ENCODE measurements around the gene PDHB. TPM values are rescaled to one million over a fixed set of nuclear protein-coding genes. Genes with fewer than 3 reads are reported as not detected.
A peak's percentile ranks its signal among the peaks of the same experiment; 100 is the strongest.

Gene PDHB
- total and polyA plus RNA-seq, 4 donors = 47.8 to 92.1 (median 60.6) TPM

GRCh38 chr3:58388550-58389091, 45.0 kb downstream of the PDHB start (continued):
- TF ChIP-seq REST (IDR thresholded peaks at IDR 0.05) (no peak), EGR1 (IDR thresholded peaks at IDR 0.05; ENCODE audit: low read depth in 2 of 2) (no peak), TAF1 (conservative IDR thresholded peaks at IDR 0.05) (no peak), FOXA2 (IDR thresholded peaks at IDR 0.05) (no peak), RAD21 (IDR thresholded peaks at IDR 0.05) (no peak)

DNA sequence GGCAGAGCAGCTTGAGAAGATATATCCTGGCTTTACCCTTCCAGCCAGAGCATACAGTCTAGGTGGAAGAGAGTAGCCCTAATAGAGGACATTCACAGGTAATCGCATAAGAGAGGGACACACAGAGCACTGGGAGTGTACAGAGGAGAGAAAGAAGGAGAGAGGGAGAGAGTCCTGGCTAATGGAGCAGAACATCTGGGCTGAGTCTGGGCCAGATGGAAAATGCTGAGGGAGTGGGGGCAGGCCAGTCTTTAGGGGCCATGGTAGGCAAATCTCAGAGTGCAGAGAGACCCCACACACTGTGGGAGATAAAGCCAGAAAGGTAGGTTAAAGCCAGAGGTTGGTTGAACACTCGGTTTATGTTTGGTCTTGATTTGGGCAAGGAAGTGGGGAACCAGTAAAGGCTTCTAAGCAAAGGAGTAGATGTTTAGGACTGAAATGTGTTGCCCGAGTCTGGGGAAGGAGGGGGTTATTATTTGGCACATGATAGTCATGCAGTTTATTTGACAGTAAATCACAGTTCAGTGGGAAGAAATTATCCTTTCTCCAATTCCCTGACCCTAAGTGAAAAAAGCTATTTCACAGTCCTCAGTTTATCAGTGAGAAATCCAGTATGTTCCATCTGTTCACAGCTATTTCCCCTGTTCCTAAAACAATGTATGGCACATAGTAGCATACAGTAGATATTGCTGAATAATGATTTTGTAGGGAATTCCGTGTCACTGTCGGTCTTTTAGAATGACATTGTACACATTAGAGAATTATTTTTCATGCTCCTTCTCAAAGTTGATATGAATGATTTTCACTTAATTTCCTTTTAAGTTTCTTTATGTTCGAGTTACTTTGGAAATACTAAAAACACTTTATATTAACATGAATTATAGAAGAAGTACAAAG, 45.7 kb downstream of the PDHB start:
- Histone ChIP-seq H3K9ac (ENCODE audit: low read depth in 1 of 2, low read length in 2 of 2) (no peak overlapping the region), H3K36me3 (ENCODE audit: control insufficient read depth in 4 of 4, insufficient read depth in 3 of 4, low read depth in 1 of 4, low read length in 3 of 4) (peaks cover 0 to 2% (median 0%) of the 10 kb centered on the region in 4 donors), H3K9me3 (ENCODE audit: control insufficient read depth in 4 of 4, low read length in 3 of 4) (no peaks in the 10 kb centered on the region), H3K4me3 (ENCODE audit: low read depth in 1 of 3, low read length in 3 of 3) (no peak overlapping the region), H3K4me1 (ENCODE audit: control insufficient read depth in 4 of 4, insufficient read depth in 4 of 4, low read length in 3 of 4) (peaks cover 0 to 9% (median 5%) of the 10 kb centered on the region in 4 donors), H3K27ac (ENCODE audit: low read depth in 1 of 2, low read length in 2 of 2) (peak overlapping the region; percentile 15 to 43), H3K27me3 (ENCODE audit: control insufficient read depth in 4 of 4, insufficient read depth in 4 of 4, low read length in 3 of 4) (no peaks in the 10 kb centered on the region)
- WGBS = 85% methylated on average over 6 of the region's 6 CpGs
- no peak for DNase-seq (ENCODE audit: low spot score)
- TF ChIP-seq HNF4G (IDR thresholded peaks at IDR 0.05) = no peak
- TF ChIP-seq EGR1 (IDR thresholded peaks at IDR 0.05; ENCODE audit: low read depth in 2 of 2) = no peak
- TF ChIP-seq, protein P1, sequence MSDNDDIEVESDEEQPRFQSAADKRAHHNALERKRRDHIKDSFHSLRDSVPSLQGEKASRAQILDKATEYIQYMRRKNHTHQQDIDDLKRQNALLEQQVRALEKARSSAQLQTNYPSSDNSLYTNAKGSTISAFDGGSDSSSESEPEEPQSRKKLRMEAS (IDR thresholded peaks at IDR 0.05) = no peak
- no peak for TF ChIP-seq REST (IDR thresholded peaks at IDR 0.05)

GRCh38 chr3:58386626-58387365, 46.8 kb downstream of the PDHB start:
- DNase-seq (ENCODE audit: low spot score) = no peak
- WGBS = 78% methylated on average over 3 of the region's 3 CpGs
- no peaks in the 10 kb centered on the region for H3K9me3 ChIP-seq (ENCODE audit: control insufficient read depth in 4 of 4, low read length in 3 of 4)
- no peak for TF ChIP-seq CTCF (IDR thresholded peaks at IDR 0.05; ENCODE audit: low read depth, low read length, missing input control)
- no peak for TF ChIP-seq FOXA1 (IDR thresholded peaks at IDR 0.05)
- peak in 1 of 2 donors; percentile 14 for TF ChIP-seq RXRA (IDR thresholded peaks at IDR 0.05)
- no peak for TF ChIP-seq HNF4A (conservative IDR thresholded peaks at IDR 0.05)
- peak; percentile 67 for TF ChIP-seq REST (IDR thresholded peaks at IDR 0.05)
- TF ChIP-seq EGR1 (IDR thresholded peaks at IDR 0.05; ENCODE audit: low read depth in 2 of 2) = no peak
- TF ChIP-seq FOXA2 (IDR thresholded peaks at IDR 0.05) = no peak
- peak; percentile 70 for TF ChIP-seq NR2F2 (IDR thresholded peaks at IDR 0.05)

More at GRCh38 chr3:58386626-58387365, 46.8 kb downstream of the PDHB start:
- H3K9ac ChIP-seq (ENCODE audit: low read depth in 1 of 2, low read length in 2 of 2) = no peak overlapping the region
- H3K27me3 ChIP-seq (ENCODE audit: control insufficient read depth in 4 of 4, insufficient read depth in 4 of 4, low read length in 3 of 4) = no peaks in the 10 kb centered on the region
- H3K27ac ChIP-seq (ENCODE audit: low read depth in 1 of 2, low read length in 2 of 2) = peak overlapping the region; percentile 15 to 43
- peaks cover 0 to 2% (median 0%) of the 10 kb centered on the region in 4 donors for H3K36me3 ChIP-seq (ENCODE audit: control insufficient read depth in 4 of 4, insufficient read depth in 3 of 4, low read depth in 1 of 4, low read length in 3 of 4)
- no peak overlapping the region for H3K4me3 ChIP-seq (ENCODE audit: low read depth in 1 of 3, low read length in 3 of 3)
- H3K4me1 ChIP-seq (ENCODE audit: control insufficient read depth in 4 of 4, insufficient read depth in 4 of 4, low read length in 3 of 4) = peaks cover 0 to 9% (median 5%) of the 10 kb centered on the region in 4 donors

All from liver (tissue), 9 donors.